ENCODE results near the gene GATD1. TPM values are rescaled to one million over a fixed set of nuclear protein-coding genes. Genes with fewer than 3 reads are reported as not detected.

GATD1 gene
- total RNA-seq, 1 experiment from 2014 or later, result 83.3 TPM

- BruUV-seq (replicated peaks), result no TSS peak
- Mint-ChIP-seq H3K4me3 (ENCODE audit: low read depth, unreplicated experiment) (no peak overlapping the region), H3K27me3 (ENCODE audit: unreplicated experiment) (no peaks in the 10 kb centered on the region), H3K9me3 (ENCODE audit: low read depth, unreplicated experiment) (no peaks in the 10 kb centered on the region), H3K4me1 (ENCODE audit: low read depth, unreplicated experiment) (no peaks in the 10 kb centered on the region), H3K36me3 (ENCODE audit: insufficient read depth, unreplicated experiment) (peaks cover 52% of the 10 kb centered on the region), H3K27ac (ENCODE audit: unreplicated experiment) (no peak overlapping the region)
- TF ChIP-seq CTCF (IDR thresholded peaks at IDR 0.05; ENCODE audit: unreplicated experiment), result no peak
- CTCF ChIA-PET, result interaction anchor here (1.4 kb wide), 1 partner anchor 12 kb away, joined by 3 read pairs; no protein-coding TSS in a partner anchor
- DNase-seq, result no peak
- intact Hi-C loops (cut with micrococcal nuclease; ENCODE audit: unreplicated experiment), result no loop called here
Observed at GRCh38 chr11:788953-789940, 12.0 kb upstream of the GATD1 start.

GRCh38 chr11:788009-788640, 10.8 kb upstream of the GATD1 start:
- no peak for DNase-seq
- intact Hi-C loops (cut with micrococcal nuclease; ENCODE audit: unreplicated experiment), result no loop called here
- BruUV-seq (replicated peaks), result no TSS peak
- Mint-ChIP-seq H3K36me3 (ENCODE audit: insufficient read depth, unreplicated experiment) (peaks cover 54% of the 10 kb centered on the region), H3K4me1 (ENCODE audit: low read depth, unreplicated experiment) (no peaks in the 10 kb centered on the region), H3K27ac (ENCODE audit: unreplicated experiment) (no peak overlapping the region), H3K27me3 (ENCODE audit: unreplicated experiment) (no peaks in the 10 kb centered on the region), H3K9me3 (ENCODE audit: low read depth, unreplicated experiment) (no peaks in the 10 kb centered on the region), H3K4me3 (ENCODE audit: low read depth, unreplicated experiment) (no peak overlapping the region)
- CTCF ChIA-PET, result no interaction called here
- TF ChIP-seq CTCF (IDR thresholded peaks at IDR 0.05; ENCODE audit: unreplicated experiment), result no peak

- CTCF ChIA-PET, result no interaction called here
- DNase-seq, result no peak
- Mint-ChIP-seq H3K4me3 (ENCODE audit: low read depth, unreplicated experiment) (no peak overlapping the region), H3K36me3 (ENCODE audit: insufficient read depth, unreplicated experiment) (peaks cover 49% of the 10 kb centered on the region), H3K4me1 (ENCODE audit: low read depth, unreplicated experiment) (no peaks in the 10 kb centered on the region), H3K27ac (ENCODE audit: unreplicated experiment) (no peak overlapping the region), H3K27me3 (ENCODE audit: unreplicated experiment) (no peaks in the 10 kb centered on the region), H3K9me3 (ENCODE audit: low read depth, unreplicated experiment) (no peaks in the 10 kb centered on the region)
- no TSS peak for BruUV-seq (replicated peaks)
- intact Hi-C loops (cut with micrococcal nuclease; ENCODE audit: unreplicated experiment), result no loop called here
- TF ChIP-seq CTCF (IDR thresholded peaks at IDR 0.05; ENCODE audit: unreplicated experiment), result no peak
Observed at GRCh38 chr11:787084-787675, 9.9 kb upstream of the GATD1 start.

- Mint-ChIP-seq H3K4me1 (ENCODE audit: low read depth, unreplicated experiment) (no peaks in the 10 kb centered on the region), H3K4me3 (ENCODE audit: low read depth, unreplicated experiment) (no peak overlapping the region), H3K36me3 (ENCODE audit: insufficient read depth, unreplicated experiment) (peaks cover 49% of the 10 kb centered on the region), H3K27ac (ENCODE audit: unreplicated experiment) (no peak overlapping the region), H3K9me3 (ENCODE audit: low read depth, unreplicated experiment) (no peaks in the 10 kb centered on the region), H3K27me3 (ENCODE audit: unreplicated experiment) (no peaks in the 10 kb centered on the region)
- intact Hi-C loops (cut with micrococcal nuclease; ENCODE audit: unreplicated experiment), result no loop called here
- no TSS peak for BruUV-seq (replicated peaks)
- TF ChIP-seq CTCF (IDR thresholded peaks at IDR 0.05; ENCODE audit: unreplicated experiment), result no peak
- no peak for DNase-seq
- CTCF ChIA-PET, result interaction anchor here (0.6 kb wide), 1 partner anchor 9 kb away, joined by 4 read pairs; no protein-coding TSS in a partner anchor
Observed at GRCh38 chr11:786235-787083, 9.2 kb upstream of the GATD1 start.

All from Calu3 (cell line).